AG04449 (cell line): ENCODE data around the gene IDH2.

Experiments used
- CTCF ChIA-PET: fragments of 350-600 bp; formaldehyde crosslinking; extraction: SDS; loops from one replicate; lab custom pipeline; 2021; ENCODE audit warnings: antibody characterized with exemption; lab: Yijun Ruan, JAX
- POLR2A ChIA-PET: fragments of 400-600, 350-600 bp; formaldehyde crosslinking; extraction: SDS; loops from one replicate; lab custom pipeline; 2020; ENCODE audit warnings: antibody characterized with exemption, inconsistent platforms; lab: Yijun Ruan, JAX
- DNase-seq: peaks from one replicate; pipeline ENCODE4 v3.0.0-alpha.2; 2010; ENCODE audit warnings: low read depth, low spot score
- H3K4me3 ChIP-seq: 2 replicates; pipeline ENCODE4 v1.5.1; 2011; ENCODE audit warnings: low read depth, mild to moderate bottlenecking, control low read depth, low read length
- TF ChIP-seq, protein P1 (sequence below): IDR thresholded peaks from one replicate; pipeline ENCODE4 v1.5.1; 2011; ENCODE audit warnings: mild to moderate bottlenecking, moderate library complexity, low read length, control low read depth, inconsistent platforms; ENCODE audit not compliant: insufficient read depth; ENCODE audit errors: missing control alignments

Gene IDH2

DNA sequence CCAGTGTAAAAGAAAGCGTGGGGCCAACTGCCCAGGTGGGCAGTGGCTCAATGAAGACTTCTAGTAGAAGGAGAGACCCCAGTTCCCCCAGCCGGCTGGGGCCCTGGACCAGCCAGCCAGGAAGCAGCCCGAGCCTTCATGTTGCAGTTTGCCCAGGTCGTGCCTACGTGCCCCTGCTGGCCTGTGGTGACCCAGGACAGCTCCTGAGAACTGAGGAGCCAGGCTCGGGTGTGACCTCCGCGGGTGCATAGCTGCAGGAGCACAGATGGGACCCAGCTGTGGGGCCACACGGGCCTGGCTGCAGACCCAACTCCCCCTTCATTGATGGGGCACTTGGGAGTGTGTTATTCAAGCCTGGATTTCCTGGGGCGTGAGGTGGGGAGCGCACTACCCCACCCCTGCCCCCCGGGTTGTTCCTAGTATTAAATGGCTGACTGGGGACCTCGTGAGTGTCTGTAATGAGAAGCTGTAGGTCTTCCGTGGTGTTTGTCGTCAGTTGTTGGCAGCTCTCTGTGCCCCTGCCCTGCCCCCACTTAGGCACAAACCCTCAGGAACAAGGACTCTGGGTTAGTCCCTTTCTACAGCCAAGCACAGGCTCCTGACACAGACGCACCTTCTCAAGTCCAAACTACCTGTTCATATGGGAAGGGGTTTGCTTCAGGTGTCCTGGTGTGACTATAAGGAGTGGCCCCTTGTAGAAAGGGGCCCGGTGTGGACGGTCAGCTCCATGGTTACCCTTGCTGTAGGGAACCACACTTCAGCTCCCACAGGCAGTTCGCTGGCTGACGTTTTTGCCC lies 39.1 kb downstream of the IDH2 start:
- no peak for DNase-seq
- H3K4me3 ChIP-seq: no peak overlapping the region
- ChIA-PET CTCF (interaction anchor here (0.8 kb wide), 1 partner anchor 8 kb away, joined by 3 read pairs; no protein-coding TSS in a partner anchor), POLR2A (no interaction called here)
- TF ChIP-seq, protein P1, sequence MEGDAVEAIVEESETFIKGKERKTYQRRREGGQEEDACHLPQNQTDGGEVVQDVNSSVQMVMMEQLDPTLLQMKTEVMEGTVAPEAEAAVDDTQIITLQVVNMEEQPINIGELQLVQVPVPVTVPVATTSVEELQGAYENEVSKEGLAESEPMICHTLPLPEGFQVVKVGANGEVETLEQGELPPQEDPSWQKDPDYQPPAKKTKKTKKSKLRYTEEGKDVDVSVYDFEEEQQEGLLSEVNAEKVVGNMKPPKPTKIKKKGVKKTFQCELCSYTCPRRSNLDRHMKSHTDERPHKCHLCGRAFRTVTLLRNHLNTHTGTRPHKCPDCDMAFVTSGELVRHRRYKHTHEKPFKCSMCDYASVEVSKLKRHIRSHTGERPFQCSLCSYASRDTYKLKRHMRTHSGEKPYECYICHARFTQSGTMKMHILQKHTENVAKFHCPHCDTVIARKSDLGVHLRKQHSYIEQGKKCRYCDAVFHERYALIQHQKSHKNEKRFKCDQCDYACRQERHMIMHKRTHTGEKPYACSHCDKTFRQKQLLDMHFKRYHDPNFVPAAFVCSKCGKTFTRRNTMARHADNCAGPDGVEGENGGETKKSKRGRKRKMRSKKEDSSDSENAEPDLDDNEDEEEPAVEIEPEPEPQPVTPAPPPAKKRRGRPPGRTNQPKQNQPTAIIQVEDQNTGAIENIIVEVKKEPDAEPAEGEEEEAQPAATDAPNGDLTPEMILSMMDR: no peak

DNA sequence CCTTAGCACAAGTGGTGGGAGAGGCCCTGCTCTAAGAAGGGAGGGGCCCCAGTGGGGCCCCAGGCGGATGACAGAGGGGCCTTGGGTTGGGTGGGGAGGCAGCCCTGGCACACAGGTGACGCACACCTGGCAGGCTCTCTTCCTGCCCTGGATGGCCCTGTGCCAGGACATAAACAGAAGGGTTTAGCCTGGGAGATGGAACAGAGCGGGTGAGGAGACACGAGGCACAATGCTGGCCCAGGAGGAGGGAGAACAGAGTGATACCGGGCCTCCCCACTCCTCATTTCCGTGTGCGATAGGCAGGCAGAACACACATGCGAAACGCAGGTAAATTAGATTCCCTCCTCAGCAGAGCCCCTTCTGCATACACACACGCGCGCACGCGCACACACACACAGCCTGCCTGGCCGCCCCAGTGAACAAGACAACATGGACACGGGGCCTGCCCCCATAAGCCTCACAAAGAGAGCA lies 39.8 kb downstream of the IDH2 start:
- H3K4me3 ChIP-seq: no peak overlapping the region
- ChIA-PET POLR2A (no interaction called here), CTCF (interaction anchor here (1.4 to 2.2 kb wide), 3 partner anchors 9 to 15 kb away, joined by 3 to 15 read pairs (median 4); no protein-coding TSS in a partner anchor)
- no peak for DNase-seq
- TF ChIP-seq, protein P1: no peak

DNA sequence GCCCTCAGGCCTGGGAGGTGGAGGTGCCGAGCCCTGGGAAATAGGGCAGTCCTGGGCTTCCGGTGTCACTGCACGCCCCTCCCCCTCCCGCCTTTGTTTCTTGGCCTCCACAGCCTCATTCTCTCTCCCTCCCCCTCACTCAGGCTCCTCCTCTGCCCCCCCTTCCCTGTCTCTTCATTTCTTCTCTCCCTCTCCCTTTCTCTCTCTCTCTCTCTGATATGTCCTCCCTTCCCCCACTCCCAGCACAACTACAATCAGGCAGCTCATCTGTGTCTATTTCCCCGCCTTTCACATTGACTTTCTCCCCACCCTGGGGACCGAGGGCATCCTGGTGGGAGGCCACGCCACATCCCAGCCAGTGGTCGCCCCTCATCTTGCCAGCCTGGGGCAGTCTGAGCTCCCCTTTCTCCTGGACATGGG lies 40.2 kb downstream of the IDH2 start:
- TF ChIP-seq, protein P1: no peak
- no peak overlapping the region for H3K4me3 ChIP-seq
- DNase-seq: no peak
- CTCF ChIA-PET: interaction anchor here (1.4 to 2.2 kb wide), 3 partner anchors 9 to 14 kb away, joined by 3 to 15 read pairs (median 4); no protein-coding TSS in a partner anchor
- POLR2A ChIA-PET: no interaction called here

DNA sequence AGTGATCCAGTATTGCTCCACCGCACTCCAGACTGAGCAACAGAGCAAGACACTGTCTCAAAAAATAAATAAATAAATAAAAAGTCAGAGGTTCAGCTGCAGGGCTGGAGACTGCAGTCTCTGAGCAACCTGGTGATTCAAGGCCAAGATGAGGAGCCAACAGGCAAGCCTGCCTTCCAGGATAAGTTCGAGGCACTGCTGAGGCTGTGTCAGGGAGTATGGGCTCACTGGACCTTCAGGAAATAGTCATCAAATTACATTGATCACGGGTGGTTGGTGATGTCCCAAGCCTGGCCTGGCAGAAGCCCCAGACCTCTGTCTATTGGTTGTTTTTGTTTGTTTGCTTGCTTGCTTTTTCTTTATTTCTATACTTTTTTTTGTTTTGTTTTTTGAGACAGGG lies 41.5 kb downstream of the IDH2 start:
- ChIA-PET POLR2A (interaction anchor here (0.6 kb wide), 1 partner anchor 186 kb away, joined by 4 read pairs; no protein-coding TSS in a partner anchor), CTCF (interaction anchor here (2.2 kb wide), 1 partner anchor 10 kb away, joined by 15 read pairs; no protein-coding TSS in a partner anchor)
- no peak overlapping the region for H3K4me3 ChIP-seq
- TF ChIP-seq, protein P1: no peak
- no peak for DNase-seq

DNA sequence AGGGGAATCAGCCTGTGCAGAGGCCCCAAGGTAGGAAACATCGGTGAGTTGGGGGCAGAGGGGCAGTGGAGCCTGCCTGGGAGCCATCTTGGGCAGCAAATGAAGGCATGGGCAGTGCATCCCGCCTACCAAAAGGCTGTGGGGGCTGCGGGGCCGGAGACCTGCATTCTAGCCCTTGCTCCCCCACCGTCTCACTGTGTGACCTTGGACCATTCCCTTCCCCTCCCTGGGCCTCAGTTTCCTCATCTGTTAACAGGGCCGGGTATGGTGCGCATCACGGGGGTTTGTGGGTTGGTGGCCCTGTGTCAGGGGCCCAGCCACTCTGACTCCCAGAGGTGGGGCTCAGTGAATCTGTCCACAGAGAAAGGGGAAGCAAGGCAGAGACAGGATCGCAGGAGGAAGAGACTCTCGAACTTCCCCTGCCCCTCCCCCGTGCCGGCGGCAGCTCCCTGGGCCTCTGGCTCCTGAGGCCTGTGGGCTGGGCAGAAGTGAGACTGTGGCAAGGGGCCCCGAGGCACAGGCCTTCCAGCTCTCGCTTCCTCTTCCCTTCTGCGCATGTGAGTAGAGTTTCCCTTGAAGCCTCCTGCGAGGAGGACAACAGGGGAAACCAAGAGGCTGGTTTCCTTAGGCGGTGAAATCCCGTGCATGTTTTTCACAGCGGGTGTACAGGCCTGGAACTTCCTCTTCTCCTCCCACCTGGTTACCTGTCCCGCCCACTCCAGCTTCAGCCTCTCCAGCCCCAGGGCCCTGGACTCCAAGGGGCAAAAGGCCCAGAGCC lies 42.9 kb downstream of the IDH2 start:
- no peak for DNase-seq
- ChIA-PET POLR2A (no interaction called here), CTCF (no interaction called here)
- H3K4me3 ChIP-seq: no peak overlapping the region
- TF ChIP-seq, protein P1: no peak
